Measurements from ENCODE around the gene CACNA1C.

The CACNA1C gene

GRCh38 chr12:2319136-2319535 lies 266.3 kb downstream of the CACNA1C start:
- ChIA-PET POLR2A (ENCODE audit: low non-redundant PET) (no interaction called here), CTCF (no interaction called here)
- H3K27ac ChIP-seq = no peak overlapping the region
- TF ChIP-seq CTCF (conservative IDR thresholded peaks at IDR 0.05; ENCODE audit: low read depth) = no peak
- DNase-seq (ENCODE audit: low spot score) = no peak

GRCh38 chr12:2319737-2320506 lies 267.1 kb downstream of the CACNA1C start:
- no peak for TF ChIP-seq CTCF (conservative IDR thresholded peaks at IDR 0.05; ENCODE audit: low read depth)
- CTCF ChIA-PET = interaction anchor here (0.5 kb wide), 1 partner anchor 10 kb away, joined by 3 read pairs; no protein-coding TSS in a partner anchor
- POLR2A ChIA-PET (ENCODE audit: low non-redundant PET) = no interaction called here
- H3K27ac ChIP-seq = no peak overlapping the region
- no peak for DNase-seq (ENCODE audit: low spot score)

GRCh38 chr12:2320841-2321240 lies 268.1 kb downstream of the CACNA1C start:
- ChIA-PET CTCF (interaction anchor here (0.7 kb wide), 1 partner anchor 37 kb away, joined by 3 read pairs; no protein-coding TSS in a partner anchor), POLR2A (ENCODE audit: low non-redundant PET) (no interaction called here)
- no peak for TF ChIP-seq CTCF (conservative IDR thresholded peaks at IDR 0.05; ENCODE audit: low read depth)
- no peak overlapping the region for H3K27ac ChIP-seq
- DNase-seq (ENCODE audit: low spot score) = no peak

- DNase-seq (ENCODE audit: low spot score) = no peak
- no peak overlapping the region for H3K27ac ChIP-seq
- CTCF ChIA-PET = no interaction called here
- POLR2A ChIA-PET (ENCODE audit: low non-redundant PET) = no interaction called here
- TF ChIP-seq CTCF (conservative IDR thresholded peaks at IDR 0.05; ENCODE audit: low read depth) = no peak
Observed at GRCh38 chr12:2322554-2323120, 269.9 kb downstream of the CACNA1C start.

GRCh38 chr12:2323532-2324255 lies 270.9 kb downstream of the CACNA1C start:
- DNase-seq (ENCODE audit: low spot score) = no peak
- ChIA-PET POLR2A (ENCODE audit: low non-redundant PET) (no interaction called here), CTCF (interaction anchor here (0.7 kb wide), 1 partner anchor 10 kb away, joined by 7 read pairs; no protein-coding TSS in a partner anchor)
- TF ChIP-seq CTCF (conservative IDR thresholded peaks at IDR 0.05; ENCODE audit: low read depth) = no peak
- no peak overlapping the region for H3K27ac ChIP-seq

GRCh38 chr12:2324387-2324786 lies 271.6 kb downstream of the CACNA1C start:
- no peak overlapping the region for H3K27ac ChIP-seq
- CTCF ChIA-PET = interaction anchor here (0.7 kb wide), 1 partner anchor 11 kb away, joined by 7 read pairs; no protein-coding TSS in a partner anchor
- POLR2A ChIA-PET (ENCODE audit: low non-redundant PET) = no interaction called here
- no peak for TF ChIP-seq CTCF (conservative IDR thresholded peaks at IDR 0.05; ENCODE audit: low read depth)
- DNase-seq (ENCODE audit: low spot score) = no peak

Measured in RWPE1 (cell line).